Trophoblast cell (in vitro differentiated cells and primary cell): Measurements from ENCODE around the gene HECW1.

Experiments used
- DNase-seq, 2 donors: peaks; one replicate each; pipeline ENCODE4 v3.0.0-alpha.2; 2016
- H2AFZ ChIP-seq: 2 replicates; pipeline ENCODE4 v1.6.1; 2013; ENCODE audit warnings: low read length, moderate library complexity, mild to moderate bottlenecking; ENCODE audit not compliant: insufficient read depth, poor library complexity
- H2AK5ac ChIP-seq: 2 replicates; pipeline ENCODE4 v1.6.1; 2013; ENCODE audit warnings: mild to moderate bottlenecking, low read length
- H2BK120ac ChIP-seq: 2 replicates; pipeline ENCODE4 v1.6.1; 2013; ENCODE audit warnings: low read length, mild to moderate bottlenecking, moderate library complexity; ENCODE audit not compliant: insufficient read depth, poor library complexity
- H2BK12ac ChIP-seq: 2 replicates; pipeline ENCODE4 v1.6.1; 2013; ENCODE audit warnings: mild to moderate bottlenecking, low read length, moderate library complexity
- H2BK5ac ChIP-seq: 2 replicates; pipeline ENCODE4 v1.6.1; 2013; ENCODE audit warnings: low read length, low read depth, moderate library complexity, mild to moderate bottlenecking; ENCODE audit not compliant: poor library complexity
- H3K14ac ChIP-seq: 2 replicates; pipeline ENCODE4 v1.6.1; 2013; ENCODE audit warnings: mild to moderate bottlenecking, low read length
- H3K18ac ChIP-seq: 2 replicates; pipeline ENCODE4 v1.6.1; 2013; ENCODE audit warnings: mild to moderate bottlenecking, low read length
- H3K23ac ChIP-seq: 2 replicates; pipeline ENCODE4 v1.6.1; 2013; ENCODE audit warnings: low read length
- H3K27ac ChIP-seq: 2 replicates; pipeline ENCODE4 v1.5.1; 2013; ENCODE audit warnings: low read depth, mild to moderate bottlenecking, inconsistent platforms, low read length, moderate library complexity
- H3K27me3 ChIP-seq: 2 replicates; pipeline ENCODE4 v1.6.1; 2013; ENCODE audit warnings: inconsistent platforms, mild to moderate bottlenecking, low read length, moderate library complexity; ENCODE audit not compliant: insufficient read depth
- H3K36me3 ChIP-seq, 2 experiments: 1 replicate in 1 of 2; 2 replicates in 1 of 2; pipeline ENCODE4 v1.6.1; 2013; ENCODE audit warnings: low read length in 2 of 2, mild to moderate bottlenecking in 2 of 2, moderate library complexity in 1 of 2; ENCODE audit not compliant: insufficient read depth in 2 of 2, control insufficient read depth in 1 of 2
- H3K4ac ChIP-seq: 2 replicates; pipeline ENCODE4 v1.6.1; 2013; ENCODE audit warnings: low read depth, mild to moderate bottlenecking, low read length, moderate library complexity
- H3K4me1 ChIP-seq, 2 experiments: 1 replicate in 1 of 2; 2 replicates in 1 of 2; pipeline ENCODE4 v1.6.1; 2013; ENCODE audit warnings: low read length in 2 of 2, mild to moderate bottlenecking in 2 of 2, moderate library complexity in 1 of 2; ENCODE audit not compliant: insufficient read depth in 2 of 2, control insufficient read depth in 1 of 2
- H3K4me2 ChIP-seq: 2 replicates; pipeline ENCODE4 v1.6.1; 2013; ENCODE audit warnings: inconsistent platforms, mild to moderate bottlenecking, low read length, moderate library complexity
- H3K4me3 ChIP-seq: 2 replicates; pipeline ENCODE4 v1.5.1; 2013; ENCODE audit warnings: mild to moderate bottlenecking, low read depth, low read length, inconsistent platforms
- H3K79me1 ChIP-seq: one replicate; pipeline ENCODE4 v1.6.1; 2013; ENCODE audit warnings: low read length
- H3K79me2 ChIP-seq: 2 replicates; pipeline ENCODE4 v1.6.1; 2013; ENCODE audit warnings: low read length, mild to moderate bottlenecking; ENCODE audit not compliant: control insufficient read depth, insufficient read depth, poor library complexity
- H3K9ac ChIP-seq: 2 replicates; pipeline ENCODE4 v1.6.1; 2013; ENCODE audit warnings: mild to moderate bottlenecking, low read length
- H3K9me3 ChIP-seq: 2 replicates; pipeline ENCODE4 v1.6.1; 2013; ENCODE audit warnings: low read depth, mild to moderate bottlenecking, control low read depth, inconsistent platforms, low read length; ENCODE audit not compliant: insufficient read depth
- H4K12ac ChIP-seq: 2 replicates; pipeline ENCODE4 v1.6.1; 2013; ENCODE audit warnings: low read depth, mild to moderate bottlenecking, low read length, moderate library complexity
- H4K8ac ChIP-seq: 2 replicates; pipeline ENCODE4 v1.6.1; 2013; ENCODE audit warnings: low read depth, mild to moderate bottlenecking, low read length, moderate library complexity
- H4K91ac ChIP-seq: one replicate; pipeline ENCODE4 v1.6.1; 2013; ENCODE audit warnings: low read depth, mild to moderate bottlenecking, low read length, moderate library complexity
- WGBS: extraction: QIAGEN DNeasy Blood & Tissue Kit; methylation state at CpG from one replicate; pipeline ENCODE4 v1.1.7; 2013; ENCODE audit warnings: missing lambda C conversion rate; ENCODE audit not compliant: insufficient read length, insufficient coverage; ENCODE audit errors: extremely low coverage; 5-methylcytosine and 5-hydroxymethylcytosine counted together

Gene HECW1

DNA sequence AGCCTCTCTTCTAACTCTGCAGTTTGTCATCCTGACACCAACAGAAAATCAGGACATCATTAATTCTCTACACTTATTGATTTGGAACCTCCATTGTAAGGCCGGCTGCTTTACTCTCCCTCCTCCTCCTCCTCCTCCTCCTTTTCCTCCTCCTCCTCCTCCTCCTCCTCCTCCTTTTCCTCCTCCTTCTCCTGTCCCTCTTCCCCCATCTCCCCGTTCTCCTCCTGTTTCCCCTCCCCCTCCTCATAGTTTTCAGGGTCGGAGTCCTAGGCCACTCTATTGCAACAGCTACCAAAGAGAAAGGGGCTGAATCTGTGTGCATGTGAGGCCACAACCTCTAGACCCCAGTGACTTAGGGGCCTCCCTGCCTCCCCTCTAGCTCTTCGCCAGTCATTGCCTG, 136.1 kb downstream of the HECW1 start:
- no peak overlapping the region for H3K14ac ChIP-seq
- no peaks in the 10 kb centered on the region for H3K79me1 ChIP-seq
- H3K4me2 ChIP-seq, result no peak overlapping the region
- H4K8ac ChIP-seq, result no peak overlapping the region
- H3K4me3 ChIP-seq, result no peak overlapping the region
- no peak overlapping the region for H2BK120ac ChIP-seq
- no peak for DNase-seq
- H4K12ac ChIP-seq, result no peak overlapping the region
- no peak overlapping the region for H2AFZ ChIP-seq
- no peak overlapping the region for H4K91ac ChIP-seq
- H3K27me3 ChIP-seq, result no peaks in the 10 kb centered on the region
- no peaks in the 10 kb centered on the region for H3K79me2 ChIP-seq
- no peaks in the 10 kb centered on the region for H3K4me1 ChIP-seq
- no peak overlapping the region for H3K4ac ChIP-seq
- H3K9me3 ChIP-seq, result no peaks in the 10 kb centered on the region
- H3K36me3 ChIP-seq, result no peaks in the 10 kb centered on the region
- no peak overlapping the region for H2BK5ac ChIP-seq
- H2AK5ac ChIP-seq, result no peak overlapping the region
- H3K23ac ChIP-seq, result no peak overlapping the region
- H3K18ac ChIP-seq, result no peak overlapping the region
- WGBS, result no CpG with 5 or more reads among the region's 4 CpGs
- no peak overlapping the region for H3K27ac ChIP-seq
- no peak overlapping the region for H3K9ac ChIP-seq
- no peak overlapping the region for H2BK12ac ChIP-seq

DNA sequence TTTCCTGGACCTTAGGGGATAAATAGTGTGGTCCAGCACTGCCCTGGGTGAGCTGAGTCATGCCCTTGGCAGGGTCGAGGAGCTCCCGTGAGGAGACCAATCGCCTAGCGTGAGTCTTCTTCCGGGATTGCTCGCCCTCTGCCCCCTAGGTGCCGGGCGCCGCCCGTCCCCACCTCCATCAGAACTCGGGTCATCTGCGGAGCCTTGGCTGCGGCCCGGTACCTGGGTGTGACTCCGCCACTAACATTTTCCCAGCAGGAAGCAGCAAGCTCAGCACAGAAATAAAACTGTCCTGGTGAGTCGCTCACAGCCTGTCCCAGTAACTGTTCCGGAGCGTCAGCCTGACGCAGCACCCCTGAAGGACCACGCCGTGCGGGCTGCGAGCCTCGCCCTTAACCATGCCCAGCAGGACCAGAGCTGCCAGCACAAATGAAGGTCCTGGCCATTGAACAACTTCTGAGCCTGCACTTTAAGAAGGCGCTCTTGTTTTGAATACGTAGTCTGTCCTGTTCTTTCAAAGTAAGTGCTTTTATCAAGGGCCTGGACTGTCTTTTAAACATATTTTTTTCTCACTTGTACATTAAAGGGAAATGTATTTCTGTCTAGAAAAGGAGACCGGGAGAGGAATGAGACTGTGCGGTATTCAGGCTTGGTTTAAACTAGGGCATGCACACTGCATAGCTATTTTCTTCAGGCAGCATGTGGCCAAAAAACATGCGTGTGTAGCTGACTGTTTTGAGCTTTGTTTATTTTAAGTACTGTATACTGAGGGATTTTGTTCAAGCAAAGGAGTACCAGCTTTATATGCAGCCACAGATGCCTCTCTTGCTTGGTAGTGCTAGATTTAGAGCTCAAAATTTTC, 136.7 kb downstream of the HECW1 start:
- Histone ChIP-seq H3K18ac (no peak overlapping the region), H3K23ac (no peak overlapping the region), H2AK5ac (no peak overlapping the region), H3K14ac (no peak overlapping the region), H3K79me1 (no peaks in the 10 kb centered on the region), H3K36me3 (no peaks in the 10 kb centered on the region), H4K8ac (no peak overlapping the region), H3K27me3 (no peaks in the 10 kb centered on the region), H3K4ac (no peak overlapping the region), H3K27ac (no peak overlapping the region), H4K91ac (no peak overlapping the region), H3K79me2 (no peaks in the 10 kb centered on the region), H2BK12ac (no peak overlapping the region), H4K12ac (no peak overlapping the region), H3K4me2 (no peak overlapping the region), H2AFZ (no peak overlapping the region), H2BK120ac (no peak overlapping the region), H3K4me3 (no peak overlapping the region), H3K4me1 (no peaks in the 10 kb centered on the region), H2BK5ac (no peak overlapping the region), H3K9ac (no peak overlapping the region), H3K9me3 (no peaks in the 10 kb centered on the region)
- no peak for DNase-seq
- no CpG with 5 or more reads among the region's 29 CpGs for WGBS

DNA sequence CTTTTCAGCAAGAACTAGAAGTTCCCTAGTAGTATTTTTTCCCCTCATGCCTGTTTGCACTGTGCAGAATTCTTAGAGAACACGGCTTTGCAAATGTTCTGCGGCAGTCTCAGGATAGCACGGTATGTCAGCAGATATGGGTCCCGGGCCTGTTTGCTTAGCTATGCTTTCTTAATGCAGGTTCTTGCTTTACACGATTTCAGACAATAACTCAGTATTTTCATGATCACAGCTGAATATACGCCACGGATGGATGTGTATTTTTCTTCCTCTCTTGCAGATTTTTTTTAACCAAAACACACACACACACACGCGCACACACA, 137.3 kb downstream of the HECW1 start:
- Histone ChIP-seq H2AK5ac (no peak overlapping the region), H2BK5ac (no peak overlapping the region), H4K91ac (no peak overlapping the region), H3K27me3 (no peaks in the 10 kb centered on the region), H3K9ac (no peak overlapping the region), H3K4ac (no peak overlapping the region), H3K79me2 (no peaks in the 10 kb centered on the region), H3K36me3 (no peaks in the 10 kb centered on the region), H3K4me1 (no peaks in the 10 kb centered on the region), H2BK12ac (no peak overlapping the region), H3K18ac (no peak overlapping the region), H3K14ac (no peak overlapping the region), H3K4me3 (no peak overlapping the region), H3K9me3 (no peaks in the 10 kb centered on the region), H2AFZ (no peak overlapping the region), H3K23ac (no peak overlapping the region), H3K27ac (no peak overlapping the region), H3K79me1 (no peaks in the 10 kb centered on the region), H3K4me2 (no peak overlapping the region), H2BK120ac (no peak overlapping the region), H4K12ac (no peak overlapping the region), H4K8ac (no peak overlapping the region)
- WGBS, result no CpG with 5 or more reads among the region's 9 CpGs
- no peak for DNase-seq

DNA sequence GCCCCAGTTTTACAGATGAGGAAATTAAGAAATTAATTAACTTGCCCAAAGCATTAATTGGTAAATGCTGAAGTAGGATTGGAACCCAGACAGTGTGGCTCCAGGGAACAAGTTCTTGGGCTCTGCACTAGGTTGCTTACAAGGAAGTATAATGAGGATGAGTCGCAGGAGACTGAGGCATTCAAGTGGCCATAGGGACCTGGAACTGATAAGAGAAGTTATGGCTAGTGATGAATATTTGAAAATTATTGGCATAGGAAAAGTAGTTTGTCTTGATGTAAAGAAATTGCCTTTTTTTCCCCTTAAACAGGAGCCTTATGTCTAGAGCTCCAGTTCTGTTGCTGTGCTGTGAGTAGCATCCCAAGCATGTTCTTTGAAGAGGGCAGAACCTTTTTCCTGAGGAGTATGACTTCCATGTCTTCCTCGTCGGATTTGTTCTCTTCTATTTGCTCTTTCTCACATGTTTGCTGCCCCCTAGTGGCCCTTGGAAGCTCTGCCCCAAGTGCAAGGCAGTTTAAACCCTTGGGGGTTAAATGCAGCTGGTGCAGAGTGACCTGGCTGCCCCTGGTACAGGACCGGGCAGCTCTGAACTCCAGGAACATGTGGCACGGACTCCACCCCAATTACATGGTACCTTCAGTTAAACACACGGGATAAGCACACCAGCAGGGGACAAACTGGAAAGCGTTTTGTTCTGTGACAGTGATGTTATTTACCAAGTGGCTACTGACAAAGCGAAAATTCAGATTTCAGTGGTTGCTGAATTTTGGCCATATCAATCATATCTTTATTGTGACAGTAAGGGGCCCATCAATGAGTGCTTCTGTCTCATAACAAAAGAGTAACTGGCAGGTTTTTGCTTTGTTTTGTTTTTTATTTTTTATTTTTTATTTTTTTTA, 148.8 kb downstream of the HECW1 start:
- no peaks in the 10 kb centered on the region for H3K79me1 ChIP-seq
- no CpG with 5 or more reads among the region's 8 CpGs for WGBS
- no peaks in the 10 kb centered on the region for H3K79me2 ChIP-seq
- no peak overlapping the region for H2AK5ac ChIP-seq
- H3K4me1 ChIP-seq, result no peaks in the 10 kb centered on the region
- H3K14ac ChIP-seq, result no peak overlapping the region
- no peak overlapping the region for H2BK12ac ChIP-seq
- no peak overlapping the region for H2AFZ ChIP-seq
- H3K9ac ChIP-seq, result no peak overlapping the region
- H3K27ac ChIP-seq, result no peak overlapping the region
- H3K18ac ChIP-seq, result no peak overlapping the region
- H3K9me3 ChIP-seq, result no peaks in the 10 kb centered on the region
- no peak overlapping the region for H2BK5ac ChIP-seq
- H3K27me3 ChIP-seq, result no peaks in the 10 kb centered on the region
- H4K12ac ChIP-seq, result no peak overlapping the region
- no peak overlapping the region for H3K4me3 ChIP-seq
- no peak overlapping the region for H2BK120ac ChIP-seq
- no peak overlapping the region for H3K23ac ChIP-seq
- H4K8ac ChIP-seq, result no peak overlapping the region
- peak; percentile 72 to 96 for DNase-seq
- no peak overlapping the region for H3K4me2 ChIP-seq
- H3K36me3 ChIP-seq, result no peaks in the 10 kb centered on the region
- no peak overlapping the region for H4K91ac ChIP-seq
- no peak overlapping the region for H3K4ac ChIP-seq
